GM12875 (cell line): Measurements from ENCODE around the gene RPS15.

ENCODE experiments used
- H3K4me3 ChIP-seq: one replicate; pipeline ENCODE4 v1.5.1; 2011; ENCODE audit warnings: low read depth, low read length, control low read depth
- CTCF ChIP-seq: IDR thresholded peaks from 2 replicates; pipeline ENCODE4 v1.5.1; 2011; ENCODE audit warnings: low read depth, mild to moderate bottlenecking, control low read depth, inconsistent platforms, low read length, moderate library complexity, borderline replicate concordance; ENCODE audit not compliant: insufficient read depth

RPS15 gene

GRCh38 chr19:1406774-1407527, 31.2 kb upstream of the RPS15 start:
- H3K4me3 ChIP-seq = peak overlapping the region; percentile 51
- peak; percentile 48; the same call in 1 of the 2 replicates for TF ChIP-seq CTCF

- TF ChIP-seq CTCF = no peak
Observed at GRCh38 chr19:1407528-1408299, 30.5 kb upstream of the RPS15 start, which contains the start of gene DAZAP1. DAZAP1 (plus strand) TSS chr19:1407586; CDS start chr19:1407774, 188 bp downstream.

GRCh38 chr19:1408300-1409203, 29.6 kb upstream of the RPS15 start:
- no peak for TF ChIP-seq CTCF
- peak overlapping the region; percentile 96 for H3K4me3 ChIP-seq

More at GRCh38 chr19:1407528-1408299, 30.5 kb upstream of the RPS15 start, which contains the start of gene DAZAP1:
- H3K4me3 ChIP-seq = peak within 1 kb of the TSS; percentile 96

- no peak for TF ChIP-seq CTCF
- peak overlapping the region; percentile 96 for H3K4me3 ChIP-seq
Observed at GRCh38 chr19:1409204-1410005, 28.8 kb upstream of the RPS15 start.

GRCh38 chr19:1410136-1410786, 27.9 kb upstream of the RPS15 start:
- H3K4me3 ChIP-seq = no peak overlapping the region

More at GRCh38 chr19:1410136-1410786, 27.9 kb upstream of the RPS15 start:
- TF ChIP-seq CTCF = no peak
